BJ (cell line): Measurements from ENCODE around the gene ZNF439. TPM values are rescaled to one million over a fixed set of nuclear protein-coding genes. Genes with fewer than 3 reads are reported as not detected.
"Not testable (repeated sequence)": the region's sequence is repeated elsewhere in the genome, so short reads cannot be mapped to it uniquely, and the experiment has no call there.

Source experiments
- CTCF ChIA-PET: fragments of 350-600 bp; formaldehyde crosslinking; extraction: SDS; loops from one replicate; lab custom pipeline; 2021; ENCODE audit warnings: antibody characterized with exemption, inconsistent platforms; lab: Yijun Ruan, JAX
- POLR2A ChIA-PET: fragments of 300-600 bp; sonication (Branson Sonifier 250); formaldehyde crosslinking; extraction: SDS; loops from one replicate; lab custom pipeline; 2021; ENCODE audit warnings: antibody characterized with exemption; lab: Charles Lee
- DNase-seq: peaks from one replicate; pipeline ENCODE4 v3.0.0-alpha.2; 2011; ENCODE audit warnings: low read depth
- H3K27me3 ChIP-seq: 2 replicates; pipeline ENCODE4 v1.6.0; 2011; ENCODE audit warnings: low read length; ENCODE audit not compliant: control insufficient read depth, insufficient read depth
- H3K36me3 ChIP-seq: 2 replicates; pipeline ENCODE4 v1.5.1; 2011; ENCODE audit warnings: low read length; ENCODE audit not compliant: control insufficient read depth, insufficient read depth
- H3K4me3 ChIP-seq: 2 replicates; pipeline ENCODE4 v1.5.1; 2011; ENCODE audit warnings: low read depth, mild to moderate bottlenecking, control low read depth, low read length
- CTCF ChIP-seq: IDR thresholded peaks from 2 replicates; pipeline ENCODE4 v1.5.1; 2011; ENCODE audit warnings: low read depth, mild to moderate bottlenecking, control low read depth, inconsistent platforms, low read length, moderate library complexity; ENCODE audit not compliant: insufficient read depth
- polyA plus RNA-seq: library from polyadenylated mRNA; depleted of rRNA; stranded (reverse); fragments of >200 nt; gene quantifications from 2 replicates; pipeline ENCODE4 v1.2.3, GENCODE V29; 2011

Gene ZNF439
- polyA plus RNA-seq, 1 experiment = 3.0 TPM

- CTCF ChIA-PET = interaction anchor here (0.9 to 7.8 kb wide), 3 partner anchors 16 to 45 kb away, joined by 3 to 53 read pairs (median 3); partner anchors contain the start of gene ZNF491
- Histone ChIP-seq H3K36me3 (no peaks in the 10 kb centered on the region), H3K4me3 (peak within 1 kb of the TSS; percentile 59), H3K27me3 (no peaks in the 10 kb centered on the region)
- TF ChIP-seq CTCF = no peak
- DNase-seq = peak; percentile 71
- POLR2A ChIA-PET = no interaction called here
These were observed 34.4 kb upstream of the ZNF439 start, which contains the start of gene ZNF440 for GRCh38 chr19:11814029-11814699. TSS of gene ZNF440 (plus strand) at chr19:11814273. CDS start at chr19:11814448, 175 bp downstream.

- no peaks in the 10 kb centered on the region for H3K27me3 ChIP-seq
- no peaks in the 10 kb centered on the region for H3K36me3 ChIP-seq
- DNase-seq = no peak
- H3K4me3 ChIP-seq = peak overlapping the region; percentile 59
- CTCF ChIA-PET = interaction anchor here (0.9 to 7.8 kb wide), 4 partner anchors 16 to 127 kb away, joined by 3 to 53 read pairs (median 4); partner anchors contain the start of gene ZNF491
- TF ChIP-seq CTCF = no peak
- POLR2A ChIA-PET = no interaction called here
These were observed 33.9 kb upstream of the ZNF439 start for GRCh38 chr19:11814700-11815035.

- Histone ChIP-seq H3K4me3 (no peak overlapping the region), H3K27me3 (no peaks in the 10 kb centered on the region), H3K36me3 (no peaks in the 10 kb centered on the region; the same call in 1 of the 2 replicates)
- no peak for TF ChIP-seq CTCF
- no peak for DNase-seq
- CTCF ChIA-PET = no interaction called here
- POLR2A ChIA-PET = no interaction called here
These were observed 26.9 kb upstream of the ZNF439 start for GRCh38 chr19:11821474-11822109.

GRCh38 chr19:11828957-11829876 is 19.3 kb upstream of the ZNF439 start:
- H3K36me3 ChIP-seq, CTCF ChIA-PET, H3K4me3 ChIP-seq, DNase-seq, POLR2A ChIA-PET, H3K27me3 ChIP-seq: not testable (repeated sequence)

GRCh38 chr19:11832253-11832912 is 16.1 kb upstream of the ZNF439 start:
- Histone ChIP-seq H3K36me3 (peaks cover 5% of the 10 kb centered on the region), H3K27me3 (no peaks in the 10 kb centered on the region)
- no peak for DNase-seq

More at GRCh38 chr19:11832253-11832912, 16.1 kb upstream of the ZNF439 start:
- no peak for TF ChIP-seq CTCF
- no peak overlapping the region for H3K4me3 ChIP-seq
- CTCF ChIA-PET = no interaction called here
- POLR2A ChIA-PET = no interaction called here
